Testis (tissue), 3 donors: Measurements from ENCODE around the gene OR13J1. TPM values are rescaled to one million over a fixed set of nuclear protein-coding genes. Genes with fewer than 3 reads are reported as not detected.

ENCODE experiments used
- DNase-seq: peaks from one replicate; pipeline ENCODE4 v3.0.0-alpha.2; 2019
- H3K27ac ChIP-seq, 2 donors: fragments of 200-600 bp; sonication (generic); one replicate each; pipeline ENCODE4 v1.5.1; 2019
- H3K27me3 ChIP-seq: fragments of 200-600 bp; sonication (generic); one replicate; pipeline ENCODE4 v1.5.1; 2019
- H3K36me3 ChIP-seq: fragments of 200-600 bp; sonication (generic); one replicate; pipeline ENCODE4 v1.5.1; 2017; ENCODE audit warnings: low read depth; ENCODE audit errors: missing control alignments
- H3K4me1 ChIP-seq: fragments of 200-600 bp; sonication (generic); one replicate; pipeline ENCODE4 v1.5.1; 2019
- H3K4me3 ChIP-seq, 2 donors: fragments of 200-600 bp; sonication (generic); one replicate each; pipeline ENCODE4 v1.5.1; 2017 to 2019
- H3K9me3 ChIP-seq: fragments of 200-600 bp; sonication (generic); one replicate; pipeline ENCODE4 v1.5.1; 2017
- CTCF ChIP-seq, 3 experiments: fragments of 450-650 bp in 2 of 3; fragments of 200-600 bp in 1 of 3; sonication (generic) in 1 of 3; IDR thresholded peaks; one replicate each; pipeline ENCODE4 v1.5.1; 2016 to 2019; ENCODE audit warnings: antibody characterized with exemption in 3 of 3, mild to moderate bottlenecking in 2 of 3, moderate library complexity in 1 of 3
- POLR2A ChIP-seq: fragments of 450-650 bp; IDR thresholded peaks from one replicate; pipeline ENCODE4 v1.6.1; 2017; ENCODE audit warnings: antibody characterized with exemption, mild to moderate bottlenecking, moderate library complexity
- WGBS, 2 donors: methylation state at CpG; one replicate each; pipeline ENCODE4 v1.1.5; 2018; 5-methylcytosine and 5-hydroxymethylcytosine counted together
- intact Hi-C: fragments of 100-400 bp; cut with DNase I; formaldehyde crosslinking; loops from one replicate; pipeline ENCODE4 v1.15.1; 2023; ENCODE audit warnings: low total_unique reads
- polyA plus RNA-seq: library from polyadenylated mRNA; stranded (reverse); fragments of 350-450 nt; fragmentation: Illumina TruSeq; extraction: RNeasy Lipid Tissue Mini Kit (QIAGEN cat#74804); gene quantifications from one replicate; pipeline ENCODE4 v1.2.3, GENCODE V29; 2014; ENCODE audit warnings: low read depth, low replicate concordance; ENCODE audit not compliant: insufficient read depth
- total RNA-seq, 2 donors: library from RNA; depleted of rRNA; stranded (reverse); fragments of >200 nt; gene quantifications; one replicate each; pipeline ENCODE4 v1.2.3, GENCODE V29; 2016

OR13J1 gene
- total and polyA plus RNA-seq, 3 donors from 2014 or later, result not detected

DNA sequence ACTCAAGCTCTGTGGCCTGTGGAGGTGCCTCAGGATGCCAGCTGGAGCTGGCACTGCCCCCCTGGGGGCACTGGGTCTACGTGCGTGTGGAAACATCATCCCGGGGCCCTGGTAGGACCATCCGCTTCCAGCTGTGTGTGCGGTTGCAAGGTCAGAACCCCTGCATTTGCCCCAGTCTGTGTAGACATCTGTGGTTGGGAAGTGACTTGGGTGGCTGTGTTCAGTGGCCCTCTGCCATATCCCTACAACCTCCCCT is 28.6 kb downstream of the OR13J1 start:
- no peak overlapping the region for H3K27ac ChIP-seq
- TF ChIP-seq CTCF (IDR thresholded peaks at IDR 0.05) (no peak), POLR2A (no peak)
- H3K4me1 ChIP-seq, result peaks cover 23% of the 10 kb centered on the region
- 0 to 78% methylated on average over 1 to 5 of the region's 5 CpGs for WGBS, 2 donors
- intact Hi-C loops, result no loop called here
- H3K9me3 ChIP-seq, result no peaks in the 10 kb centered on the region
- no peak overlapping the region for H3K4me3 ChIP-seq
- H3K27me3 ChIP-seq, result no peaks in the 10 kb centered on the region
- H3K36me3 ChIP-seq, result no peaks in the 10 kb centered on the region
- no peak for DNase-seq

- no peak for DNase-seq
- 94 to 96% methylated on average over 15 of the region's 15 CpGs for WGBS, 2 donors
- H3K36me3 ChIP-seq, result no peaks in the 10 kb centered on the region
- no peak overlapping the region for H3K4me3 ChIP-seq
- intact Hi-C loops, result no loop called here
- peaks cover 18% of the 10 kb centered on the region for H3K4me1 ChIP-seq
- H3K27me3 ChIP-seq, result no peaks in the 10 kb centered on the region
- H3K27ac ChIP-seq, result no peak overlapping the region
- no peaks in the 10 kb centered on the region for H3K9me3 ChIP-seq
- TF ChIP-seq CTCF (IDR thresholded peaks at IDR 0.05), result no peak
- no peak for TF ChIP-seq POLR2A
Measured at GRCh38 chr9:35840881-35841644, 29.1 kb downstream of the OR13J1 start.

GRCh38 chr9:35839926-35840325 is 30.3 kb downstream of the OR13J1 start:
- no peak overlapping the region for H3K27ac ChIP-seq
- H3K4me1 ChIP-seq, result peaks cover 7% of the 10 kb centered on the region
- intact Hi-C loops, result no loop called here
- TF ChIP-seq CTCF (IDR thresholded peaks at IDR 0.05) (no peak), POLR2A (no peak)
- H3K36me3 ChIP-seq, result no peaks in the 10 kb centered on the region
- 91 to 94% methylated on average over 5 of the region's 5 CpGs for WGBS, 2 donors
- no peaks in the 10 kb centered on the region for H3K9me3 ChIP-seq
- H3K4me3 ChIP-seq, result no peak overlapping the region
- H3K27me3 ChIP-seq, result no peaks in the 10 kb centered on the region
- DNase-seq, result no peak

GRCh38 chr9:35836595-35836994 is 33.6 kb downstream of the OR13J1 start:
- intact Hi-C loops, result no loop called here
- TF ChIP-seq CTCF (IDR thresholded peaks at IDR 0.05) (no peak), POLR2A (no peak)
- WGBS, 2 donors, result 96 to 97% methylated on average over 5 of the region's 5 CpGs

GRCh38 chr9:35835766-35836165 is 34.4 kb downstream of the OR13J1 start:
- TF ChIP-seq POLR2A (no peak), CTCF (IDR thresholded peaks at IDR 0.05) (no peak)
- no peak for DNase-seq
- Histone ChIP-seq H3K4me3 (no peak overlapping the region), H3K4me1 (peaks cover 14% of the 10 kb centered on the region), H3K36me3 (no peaks in the 10 kb centered on the region), H3K27ac (no peak overlapping the region), H3K27me3 (no peaks in the 10 kb centered on the region), H3K9me3 (no peaks in the 10 kb centered on the region)
- WGBS, 2 donors, result 97% methylated on average over 2 of the region's 2 CpGs
- intact Hi-C loops, result no loop called here

More at GRCh38 chr9:35836595-35836994, 33.6 kb downstream of the OR13J1 start:
- no peak overlapping the region for H3K4me3 ChIP-seq
- H3K4me1 ChIP-seq, result peaks cover 14% of the 10 kb centered on the region
- no peaks in the 10 kb centered on the region for H3K27me3 ChIP-seq
- DNase-seq, result no peak
- H3K36me3 ChIP-seq, result no peaks in the 10 kb centered on the region
- no peak overlapping the region for H3K27ac ChIP-seq
- H3K9me3 ChIP-seq, result no peaks in the 10 kb centered on the region
